Mesenchymal stem cell (in vitro differentiated cells and primary cell): ENCODE results near the gene BTRC.

Source experiments
- DNase-seq: peaks from one replicate; pipeline ENCODE4 v3.0.0-alpha.2; 2013
- H2AFZ ChIP-seq: one replicate; pipeline ENCODE4 v1.6.1; 2013; ENCODE audit warnings: low read depth, mild to moderate bottlenecking, control low read depth, inconsistent platforms, low read length, moderate library complexity
- H2AK5ac ChIP-seq: 2 replicates; pipeline ENCODE4 v1.6.1; 2013; ENCODE audit warnings: low read length, moderate library complexity, mild to moderate bottlenecking, inconsistent platforms; ENCODE audit not compliant: severe bottlenecking
- H2BK120ac ChIP-seq: one replicate; pipeline ENCODE4 v1.6.1; 2013; ENCODE audit warnings: low read depth, mild to moderate bottlenecking, inconsistent platforms, low read length, moderate library complexity
- H2BK12ac ChIP-seq, 2 experiments: one replicate each; pipeline ENCODE4 v1.6.1; 2013; ENCODE audit warnings: inconsistent platforms in 2 of 2, low read length in 2 of 2, mild to moderate bottlenecking in 2 of 2, moderate library complexity in 2 of 2, control low read depth in 1 of 2
- H2BK15ac ChIP-seq: one replicate; pipeline ENCODE4 v1.6.1; 2013; ENCODE audit warnings: mild to moderate bottlenecking, low read depth, inconsistent platforms; ENCODE audit not compliant: poor library complexity, severe bottlenecking
- H2BK5ac ChIP-seq: 2 replicates; pipeline ENCODE4 v1.6.1; 2013; ENCODE audit warnings: low read depth, mild to moderate bottlenecking, low read length, control low read depth, inconsistent platforms; ENCODE audit not compliant: poor library complexity, severe bottlenecking
- H3K14ac ChIP-seq, 2 experiments: one replicate each; pipeline ENCODE4 v1.6.1; 2013; ENCODE audit warnings: inconsistent platforms in 2 of 2, low read length in 2 of 2, control low read depth in 1 of 2, mild to moderate bottlenecking in 1 of 2, moderate library complexity in 1 of 2
- H3K18ac ChIP-seq, 2 experiments: one replicate each; pipeline ENCODE4 v1.6.1; 2013; ENCODE audit warnings: inconsistent platforms in 2 of 2, low read length in 2 of 2, control low read depth in 1 of 2, low read depth in 1 of 2, mild to moderate bottlenecking in 1 of 2
- H3K23ac ChIP-seq, 2 experiments: one replicate each; pipeline ENCODE4 v1.6.1; 2013; ENCODE audit warnings: inconsistent platforms in 2 of 2, low read length in 2 of 2, mild to moderate bottlenecking in 2 of 2, moderate library complexity in 2 of 2, control low read depth in 1 of 2
- H3K27ac ChIP-seq: 2 replicates; pipeline ENCODE4 v1.5.1; 2013; ENCODE audit warnings: mild to moderate bottlenecking, moderate library complexity, low read length, control low read depth, inconsistent platforms; ENCODE audit not compliant: poor library complexity, severe bottlenecking
- H3K27me3 ChIP-seq, 2 experiments: 2 replicates each; pipeline versions ENCODE4 v1.6.1 to v1.7.0; 2013; ENCODE audit warnings: low read length in 2 of 2, mild to moderate bottlenecking in 2 of 2, moderate library complexity in 2 of 2, control low read depth in 1 of 2, inconsistent platforms in 1 of 2; ENCODE audit not compliant: control insufficient read depth in 1 of 2, insufficient read depth in 1 of 2
- H3K36me3 ChIP-seq, 2 experiments: 2 replicates each; pipeline versions ENCODE4 v1.6.1 to v1.7.0; 2013; ENCODE audit warnings: low read length in 2 of 2, control low read depth in 1 of 2, inconsistent platforms in 1 of 2, low read depth in 1 of 2, mild to moderate bottlenecking in 1 of 2; ENCODE audit not compliant: insufficient read depth in 2 of 2, control insufficient read depth in 1 of 2
- H3K4ac ChIP-seq, 2 experiments: one replicate each; pipeline ENCODE4 v1.6.1; 2013; ENCODE audit warnings: inconsistent platforms in 2 of 2, low read length in 2 of 2, mild to moderate bottlenecking in 2 of 2, moderate library complexity in 2 of 2, control low read depth in 1 of 2, low read depth in 1 of 2
- H3K4me1 ChIP-seq: 2 replicates; pipeline ENCODE4 v1.6.1; 2013; ENCODE audit warnings: low read depth, low read length, control low read depth; ENCODE audit not compliant: control insufficient read depth, insufficient read depth
- H3K4me2 ChIP-seq: 2 replicates; pipeline ENCODE4 v1.6.1; 2013; ENCODE audit warnings: low read length, mild to moderate bottlenecking, inconsistent platforms; ENCODE audit not compliant: poor library complexity, severe bottlenecking
- H3K4me3 ChIP-seq, 2 experiments: 2 replicates each; pipeline versions ENCODE4 v1.5.1 to v1.7.0; 2013; ENCODE audit warnings: low read length in 2 of 2, mild to moderate bottlenecking in 2 of 2, control low read depth in 1 of 2, low read depth in 1 of 2; ENCODE audit not compliant: insufficient read depth in 1 of 2
- H3K79me1 ChIP-seq: replicated peaks from 2 replicates; pipeline ENCODE4 v1.6.1; 2013; ENCODE audit warnings: mild to moderate bottlenecking, control low read depth, low read length, inconsistent platforms; ENCODE audit not compliant: poor library complexity, severe bottlenecking
- H3K9ac ChIP-seq: 2 replicates; pipeline ENCODE4 v1.7.0; 2013; ENCODE audit warnings: mild to moderate bottlenecking, low read length, moderate library complexity
- H3K9me3 ChIP-seq: 2 replicates; pipeline ENCODE4 v1.7.0; 2013; ENCODE audit warnings: mild to moderate bottlenecking, low read length; ENCODE audit not compliant: control insufficient read depth
- H4K8ac ChIP-seq: one replicate; pipeline ENCODE4 v1.6.1; 2013; ENCODE audit warnings: inconsistent platforms, mild to moderate bottlenecking, low read length, moderate library complexity
- H4K91ac ChIP-seq: one replicate; pipeline ENCODE4 v1.6.1; 2013; ENCODE audit warnings: mild to moderate bottlenecking, low read length, inconsistent platforms
- WGBS: methylation state at CpG from one replicate; pipeline ENCODE4 v1.1.7; 2013; ENCODE audit warnings: mixed read lengths; 5-methylcytosine and 5-hydroxymethylcytosine counted together

The BTRC gene

GRCh38 chr10:101507828-101508227 is 153.9 kb downstream of the BTRC start:
- H3K79me1 ChIP-seq: peaks cover 2% of the 10 kb centered on the region
- no peak overlapping the region for H3K27ac ChIP-seq
- no peaks in the 10 kb centered on the region for H3K4me1 ChIP-seq
- H2AFZ ChIP-seq: no peak overlapping the region
- DNase-seq: no peak
- no peak overlapping the region for H2BK15ac ChIP-seq
- H2AK5ac ChIP-seq: no peak overlapping the region
- no peak overlapping the region for H3K18ac ChIP-seq
- H2BK120ac ChIP-seq: no peak overlapping the region
- H3K9me3 ChIP-seq: no peaks in the 10 kb centered on the region
- no peak overlapping the region for H4K91ac ChIP-seq
- no peak overlapping the region for H3K23ac ChIP-seq
- H3K36me3 ChIP-seq: no peaks in the 10 kb centered on the region
- H3K4me3 ChIP-seq: no peak overlapping the region
- H3K9ac ChIP-seq: no peak overlapping the region
- no peak overlapping the region for H4K8ac ChIP-seq
- no peak overlapping the region for H3K14ac ChIP-seq
- no peak overlapping the region for H2BK12ac ChIP-seq
- H3K4me2 ChIP-seq: no peak overlapping the region
- H2BK5ac ChIP-seq: no peak overlapping the region
- no peaks in the 10 kb centered on the region for H3K27me3 ChIP-seq
- no peak overlapping the region for H3K4ac ChIP-seq

DNA sequence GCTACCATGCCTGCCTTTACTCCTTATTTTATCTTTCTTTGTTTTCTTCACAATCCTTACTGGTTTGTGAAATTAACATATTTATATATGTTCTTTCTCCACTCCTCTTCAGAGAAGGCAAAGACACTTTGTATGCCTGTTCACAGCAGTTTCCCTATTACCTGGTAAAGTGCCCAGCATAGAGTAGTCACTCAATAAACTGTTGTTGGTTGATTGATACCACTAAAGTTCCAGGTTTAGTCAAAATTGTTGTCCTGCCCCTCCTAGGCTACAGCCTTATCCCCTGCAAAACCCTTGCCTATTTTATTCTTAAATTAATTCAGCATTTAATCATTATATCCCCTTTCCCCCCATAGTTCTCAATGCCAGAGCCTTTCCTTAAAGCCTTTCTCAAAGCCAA is 158.0 kb downstream of the BTRC start:
- Histone ChIP-seq H3K79me1 (peaks cover 2% of the 10 kb centered on the region), H2AFZ (no peak overlapping the region), H2BK15ac (no peak overlapping the region), H3K4me1 (no peaks in the 10 kb centered on the region), H3K18ac (no peak overlapping the region), H3K4ac (no peak overlapping the region), H3K23ac (no peak overlapping the region), H2AK5ac (no peak overlapping the region), H2BK12ac (no peak overlapping the region), H2BK120ac (no peak overlapping the region), H2BK5ac (no peak overlapping the region), H3K4me3 (no peak overlapping the region), H3K27me3 (no peaks in the 10 kb centered on the region), H4K8ac (no peak overlapping the region), H3K36me3 (no peaks in the 10 kb centered on the region), H3K9ac (no peak overlapping the region), H3K4me2 (no peak overlapping the region), H3K14ac (no peak overlapping the region), H3K27ac (no peak overlapping the region), H4K91ac (no peak overlapping the region), H3K9me3 (no peaks in the 10 kb centered on the region)
- no peak for DNase-seq

DNA sequence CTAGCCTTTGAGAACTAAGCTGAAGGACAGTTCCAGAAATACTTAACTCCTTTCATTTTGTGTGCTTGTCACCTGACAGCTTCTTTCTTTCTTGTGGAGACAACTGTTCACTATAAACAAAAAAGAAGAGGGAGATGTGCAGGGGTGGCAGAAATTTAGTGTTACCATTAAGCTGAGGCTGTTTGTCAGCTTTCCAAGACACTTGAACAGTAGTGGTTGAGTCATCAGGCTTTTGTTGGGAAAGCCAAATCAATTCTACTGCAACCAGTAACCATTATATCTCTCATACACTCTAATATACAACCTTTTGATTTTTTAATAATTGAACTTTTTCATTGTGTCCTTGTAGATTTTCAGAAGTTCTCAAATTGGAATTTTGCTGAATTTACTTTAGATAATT is 158.8 kb downstream of the BTRC start:
- Histone ChIP-seq H3K4me1 (no peaks in the 10 kb centered on the region), H3K14ac (no peak overlapping the region), H2AK5ac (no peak overlapping the region), H3K9ac (no peak overlapping the region), H2BK5ac (no peak overlapping the region), H3K4me3 (no peak overlapping the region), H2BK15ac (no peak overlapping the region), H3K27ac (no peak overlapping the region), H3K4ac (no peak overlapping the region), H3K79me1 (peaks cover 2% of the 10 kb centered on the region), H3K9me3 (no peaks in the 10 kb centered on the region), H3K27me3 (no peaks in the 10 kb centered on the region), H3K4me2 (no peak overlapping the region), H4K91ac (no peak overlapping the region), H2AFZ (no peak overlapping the region), H2BK120ac (no peak overlapping the region), H3K23ac (no peak overlapping the region), H3K18ac (no peak overlapping the region), H4K8ac (no peak overlapping the region), H3K36me3 (no peaks in the 10 kb centered on the region), H2BK12ac (no peak overlapping the region)
- DNase-seq: peak; percentile 55

DNA sequence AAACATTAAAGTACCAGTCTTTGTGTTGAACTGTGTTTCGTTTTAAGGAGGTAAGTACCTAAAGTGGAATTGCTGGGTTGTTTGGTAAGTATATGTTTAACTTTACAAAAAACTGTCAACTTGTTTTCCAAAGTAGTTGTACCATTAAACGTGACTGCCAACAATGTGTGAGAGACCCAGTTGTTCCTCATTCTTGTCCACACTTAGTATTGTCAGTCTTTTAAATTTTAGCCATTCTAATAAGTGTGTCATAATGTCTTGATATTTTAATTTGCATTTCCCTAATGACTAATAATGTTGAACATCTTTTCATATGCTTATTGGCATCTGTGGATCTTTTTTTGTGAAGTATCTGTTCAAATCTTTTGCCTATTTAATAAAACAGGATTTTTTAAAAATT is 159.8 kb downstream of the BTRC start:
- Histone ChIP-seq H2BK5ac (no peak overlapping the region), H3K4me3 (no peak overlapping the region), H3K4me1 (no peaks in the 10 kb centered on the region), H3K18ac (no peak overlapping the region), H3K36me3 (no peaks in the 10 kb centered on the region), H3K4ac (no peak overlapping the region), H3K4me2 (no peak overlapping the region), H3K9me3 (no peaks in the 10 kb centered on the region), H3K27me3 (no peaks in the 10 kb centered on the region), H2AK5ac (no peak overlapping the region), H4K91ac (no peak overlapping the region), H2AFZ (no peak overlapping the region), H2BK12ac (no peak overlapping the region), H4K8ac (no peak overlapping the region), H3K23ac (no peak overlapping the region), H2BK15ac (no peak overlapping the region), H3K9ac (no peak overlapping the region), H3K27ac (no peak overlapping the region), H2BK120ac (no peak overlapping the region), H3K79me1 (peaks cover 4% of the 10 kb centered on the region), H3K14ac (no peak overlapping the region)
- no CpG with 5 or more reads among the region's 2 CpGs for WGBS
- no peak for DNase-seq
